A549 (cell line): ENCODE results near the gene CCDC33. TPM values are rescaled to one million over a fixed set of nuclear protein-coding genes. Genes with fewer than 3 reads are reported as not detected.
A peak's percentile ranks its signal among the peaks of the same experiment; 100 is the strongest.

ENCODE experiments used
- ATAC-seq, 2 experiments: fragments of 200-7000 bp in 1 of 2; fragments of >200 bp in 1 of 2; cut with Nextera tagmentation in 1 of 2; cut with Tn5 transposase in 1 of 2; 3 replicates each; pipeline versions ENCODE4 v1.8.0 to v1.9.1; 2018 to 2020; ENCODE audit warnings: mild to moderate bottlenecking in 1 of 2, moderate library complexity in 1 of 2
- CTCF ChIA-PET: fragments of 300-600 bp; sonication (Branson Sonifier 250); formaldehyde crosslinking; extraction: SDS; loops from one replicate; lab custom pipeline; 2021; ENCODE audit warnings: antibody characterized with exemption, inconsistent platforms; lab: Yijun Ruan, JAX
- POLR2A ChIA-PET: fragments of 350-600 bp; formaldehyde crosslinking; extraction: SDS; loops from one replicate; lab custom pipeline; 2021; ENCODE audit warnings: antibody characterized with exemption, inconsistent platforms; lab: Yijun Ruan, JAX
- DNase-seq, 2 experiments: peaks; one replicate each; pipeline versions ENCODE4 v3.0.0 to v3.0.0-alpha.2; 2011 to 2016; ENCODE audit warnings: low read depth in 1 of 2, low spot score in 1 of 2
- FAIRE-seq: peaks from 2 replicates; lab custom pipeline; 2011; peaks lifted over from hg19 to GRCh38; lab: Jason Lieb, UNC
- H3K27ac ChIP-seq, 2 experiments: fragments of >200 bp; sonication (Bioruptor Twin); formaldehyde crosslinking; 3 replicates each; pipeline ENCODE4 v1.5.1; 2016 to 2017
- H3K4me1 ChIP-seq: fragments of >200 bp; sonication (Bioruptor Twin); formaldehyde crosslinking; 3 replicates; pipeline ENCODE4 v1.6.1; 2016
- H3K4me2 ChIP-seq: fragments of >200 bp; sonication (Bioruptor Twin); formaldehyde crosslinking; 3 replicates; pipeline ENCODE4 v1.6.1; 2016
- H3K4me3 ChIP-seq: fragments of >200 bp; sonication (Bioruptor Twin); formaldehyde crosslinking; 3 replicates; pipeline ENCODE4 v1.5.1; 2016
- H3K9me3 ChIP-seq: fragments of >200 bp; sonication (Bioruptor Twin); formaldehyde crosslinking; 3 replicates; pipeline ENCODE4 v1.6.1; 2016
- ATOH8 ChIP-seq: fragments of 250-450 bp; sonication (Bioruptor Pico); IDR thresholded peaks from 2 replicates; pipeline ENCODE4 v1.5.0; 2020; ENCODE audit warnings: low read depth, mild to moderate bottlenecking, moderate library complexity
- BHLHE40 ChIP-seq: IDR thresholded peaks from 2 replicates; pipeline ENCODE4 v1.6.1; 2012; ENCODE audit warnings: low read depth, low read length, inconsistent platforms
- CBX2 ChIP-seq: fragments of 200-600 bp; sonication (generic); IDR thresholded peaks from 2 replicates; pipeline ENCODE4 v1.6.1; 2016; ENCODE audit warnings: low read depth, mild to moderate bottlenecking, borderline replicate concordance
- CTCF ChIP-seq: fragments of >200 bp; sonication (Bioruptor Twin); formaldehyde crosslinking; IDR thresholded peaks from 3 replicates; pipeline ENCODE4 v1.5.1; 2016
- EHMT2 ChIP-seq: fragments of 200-600 bp; sonication (generic); IDR thresholded peaks from 2 replicates; pipeline ENCODE4 v1.6.1; 2016; ENCODE audit warnings: antibody characterized with exemption, low read depth, mild to moderate bottlenecking, moderate library complexity
- ESRRA ChIP-seq: fragments of 150-350 bp; IDR thresholded peaks from 2 replicates; pipeline ENCODE4 v1.6.1; 2014; ENCODE audit warnings: mild to moderate bottlenecking, low read length, borderline replicate concordance
- FOSL2 ChIP-seq, 2 experiments: fragments of 450-650 bp in 1 of 2; fragments of >200 bp in 1 of 2; sonication (Bioruptor Twin) in 1 of 2; formaldehyde crosslinking; IDR thresholded peaks; 2 replicates each; pipeline versions ENCODE4 v1.5.0 to v1.6.1; 2016 to 2020; ENCODE audit warnings: mild to moderate bottlenecking in 1 of 2, moderate library complexity in 1 of 2
- GATA3 ChIP-seq: IDR thresholded peaks from 2 replicates; pipeline ENCODE4 v1.6.1; 2012; ENCODE audit warnings: borderline replicate concordance
- HDAC2 ChIP-seq: fragments of 200-600 bp; sonication (generic); IDR thresholded peaks from 2 replicates; pipeline ENCODE4 v1.6.1; 2016
- HEYL ChIP-seq: fragments of 250-450 bp; sonication (Bioruptor Pico); IDR thresholded peaks from 2 replicates; pipeline ENCODE4 v1.8.0; 2021; ENCODE audit warnings: mild to moderate bottlenecking, moderate library complexity
- HMGXB4 ChIP-seq: fragments of 250-450 bp; sonication (Bioruptor Pico); IDR thresholded peaks from 2 replicates; pipeline ENCODE4 v1.5.0; 2021; ENCODE audit warnings: mild to moderate bottlenecking, moderate library complexity, borderline replicate concordance
- JUN ChIP-seq, 2 experiments: fragments of >200 bp; sonication (Bioruptor Twin); formaldehyde crosslinking; IDR thresholded peaks; 2 replicates in 1 of 2; 3 replicates in 1 of 2; pipeline ENCODE4 v1.6.1; 2016 to 2017
- JUNB ChIP-seq: fragments of >200 bp; sonication (Bioruptor Twin); formaldehyde crosslinking; IDR thresholded peaks from 2 replicates; pipeline ENCODE4 v1.6.1; 2016
- KDM1A ChIP-seq: fragments of 200-600 bp; sonication (generic); IDR thresholded peaks from 2 replicates; pipeline ENCODE4 v1.6.1; 2016; ENCODE audit warnings: low read depth, mild to moderate bottlenecking
- MAX ChIP-seq: IDR thresholded peaks from 2 replicates; pipeline ENCODE4 v1.6.1; 2012
- MAZ ChIP-seq: fragments of 150-350 bp; IDR thresholded peaks from 2 replicates; pipeline ENCODE4 v1.6.1; 2014; ENCODE audit warnings: antibody characterized with exemption, low read depth, low read length, borderline replicate concordance
- NPAS2 ChIP-seq: fragments of 250-450 bp; sonication (Bioruptor Pico); IDR thresholded peaks from 2 replicates; pipeline ENCODE4 v1.8.0; 2022; ENCODE audit warnings: mild to moderate bottlenecking, moderate library complexity, borderline replicate concordance
- NR3C1 ChIP-seq: fragments of >200 bp; sonication (Bioruptor Twin); formaldehyde crosslinking; IDR thresholded peaks from 3 replicates; pipeline ENCODE4 v1.6.1; 2017
- POLR2A ChIP-seq: IDR thresholded peaks from 2 replicates; pipeline ENCODE4 v1.6.1; 2012; ENCODE audit warnings: mild to moderate bottlenecking, low read length
- POLR2AphosphoS2 ChIP-seq: conservative IDR thresholded peaks from 2 replicates; pipeline ENCODE4 v1.6.1; 2012; ENCODE audit warnings: low read length, improper control_type of control experiment, inconsistent platforms
- RARB ChIP-seq: fragments of 250-450 bp; sonication (Bioruptor Pico); IDR thresholded peaks from 2 replicates; pipeline ENCODE4 v1.8.0; 2021; ENCODE audit warnings: mild to moderate bottlenecking, moderate library complexity
- TP53 ChIP-seq: fragments of 250-450 bp; sonication (Bioruptor Pico); IDR thresholded peaks from 2 replicates; pipeline ENCODE4 v1.5.0; 2021; ENCODE audit warnings: mild to moderate bottlenecking, moderate library complexity
- ZFP36 ChIP-seq: fragments of 450-650 bp; IDR thresholded peaks from 2 replicates; pipeline ENCODE4 v1.6.1; 2014; ENCODE audit warnings: borderline replicate concordance; ENCODE audit not compliant: partially characterized antibody
- WGBS: methylation state at CpG from one replicate; pipeline ENCODE4 v1.1.6; 2017; ENCODE audit errors: missing lambda C conversion rate; 5-methylcytosine and 5-hydroxymethylcytosine counted together
- polyA plus RNA-seq, 4 experiments: library from polyadenylated mRNA; depleted of rRNA in 3 of 4; stranded (reverse); fragments of >200 nt; fragmentation: RNase III in 1 of 4; extraction: RNeasy Plus Mini Kit Qiagen cat#74134 plus additional on column Dnase treatment in 1 of 4; gene quantifications; 2 replicates in 3 of 4; 3 replicates in 1 of 4; pipeline ENCODE4 v1.2.3, GENCODE V29; 2011 to 2017

CCDC33 gene
- polyA plus RNA-seq, 2 of the 4 experiments (the other 2 are of a cell fraction), result 5.9 to 9.2 TPM

- TF ChIP-seq MAZ (no peak), BHLHE40 (no peak), RARB (CRISPR knock-in tag) (no peak), ESRRA (no peak), EHMT2 (no peak)
Observed at GRCh38 chr15:74192751-74193150, 43.4 kb upstream of the CCDC33 start (continued).

GRCh38 chr15:74193299-74193718, 42.8 kb upstream of the CCDC33 start:
- peak in 1 of 2 experiments; percentile 67 for DNase-seq
- H3K27ac ChIP-seq, result peak overlapping the region; percentile 90 to 97

GRCh38 chr15:74193905-74194304, 42.2 kb upstream of the CCDC33 start:
- no peak for DNase-seq
- TF ChIP-seq CTCF (no peak), ATOH8 (CRISPR knock-in tag) (no peak), MAX (no peak), HEYL (no peak), NR3C1 (no peak), TP53 (no peak), JUNB (no peak), HDAC2 (no peak), BHLHE40 (no peak), GATA3 (no peak), HMGXB4 (CRISPR knock-in tag) (no peak), CBX2 (no peak)
- ATAC-seq, result no peak
- Histone ChIP-seq H3K27ac (peak overlapping the region; percentile 90 to 97), H3K4me1 (peaks cover 72% of the 10 kb centered on the region), H3K4me2 (peak overlapping the region; percentile 44), H3K4me3 (no peak overlapping the region), H3K9me3 (no peaks in the 10 kb centered on the region)
- ChIA-PET POLR2A (interaction anchor here (1.0 to 1.7 kb wide), 3 partner anchors 15 to 59 kb away, joined by 3 to 6 read pairs (median 4); no protein-coding TSS in a partner anchor), CTCF (interaction anchor here (0.8 to 4.8 kb wide), 3 partner anchors 9 to 17 kb away, joined by 4 to 26 read pairs (median 5); partner anchors contain the start of gene STRA6)
- no peak for FAIRE-seq
- WGBS, result 93% methylated on average over 6 of the region's 6 CpGs

More at GRCh38 chr15:74193299-74193718, 42.8 kb upstream of the CCDC33 start:
- FAIRE-seq (no peak), ATAC-seq (peak; percentile 51 to 69; a peak in 5 of 6 replicates)
- no peak overlapping the region for H3K4me3 ChIP-seq
- peaks cover 66% of the 10 kb centered on the region for H3K4me1 ChIP-seq
- ChIA-PET POLR2A (interaction anchor here (1.0 to 1.7 kb wide), 4 partner anchors 10 to 58 kb away, joined by 3 to 7 read pairs (median 5); partner anchors contain the start of gene STRA6), CTCF (interaction anchor here (1.1 to 4.8 kb wide), 2 partner anchors 14 to 114 kb away, joined by 5 to 26 read pairs; no protein-coding TSS in a partner anchor)
- WGBS, result 4% methylated on average over 3 of the region's 4 CpGs
- H3K4me2 ChIP-seq, result peak overlapping the region; percentile 44
- H3K9me3 ChIP-seq, result no peaks in the 10 kb centered on the region
- TF ChIP-seq FOSL2 (IDR thresholded peaks at IDR 0.05), result peak; percentile 21; the same call in 1 of the 2 replicates
- TF ChIP-seq FOSL2 (CRISPR knock-in tag; IDR thresholded peaks at IDR 0.05), result peak; percentile 45
- no peak for TF ChIP-seq EHMT2
- TF ChIP-seq ESRRA, result no peak
- TF ChIP-seq POLR2A, result no peak
- no peak; the same call in 1 of the 2 replicates for TF ChIP-seq GATA3
- TF ChIP-seq NPAS2 (CRISPR knock-in tag), result no peak
- no peak for TF ChIP-seq KDM1A
- no peak; a peak in 1 of 5 replicates for TF ChIP-seq JUN (IDR thresholded peaks at IDR 0.05)
- TF ChIP-seq ZFP36, result peak; percentile 25
- no peak for TF ChIP-seq HMGXB4 (CRISPR knock-in tag)
- TF ChIP-seq POLR2AphosphoS2, result no peak
